IPS-11a (cell line): ENCODE measurements around the gene EIPR1.

ENCODE experiments used
- H3K4me3 ChIP-seq: one replicate; pipeline ENCODE4 v1.5.1; 2013; ENCODE audit warnings: low read depth, low read length, control low read depth

EIPR1 gene

GRCh38 chr2:3377612-3378432 is at the start of gene EIPR1:
EIPR1 (minus strand) TSS chr2:3377818; CDS start chr2:3377689, 129 bp downstream.
- H3K4me3 ChIP-seq = peak within 1 kb of the TSS; percentile 98

- no peak overlapping the region for H3K4me3 ChIP-seq
These were observed 49.7 kb upstream of the EIPR1 start for GRCh38 chr2:3427272-3427671.

- H3K4me3 ChIP-seq = no peak overlapping the region
These were observed 49.0 kb upstream of the EIPR1 start for GRCh38 chr2:3426615-3427014.

GRCh38 chr2:3424171-3424795 is 46.7 kb upstream of the EIPR1 start:
- H3K4me3 ChIP-seq = no peak overlapping the region

- H3K4me3 ChIP-seq = no peak overlapping the region
These were observed 46.0 kb upstream of the EIPR1 start for GRCh38 chr2:3423492-3424170.

- no peak overlapping the region for H3K4me3 ChIP-seq
These were observed 44.7 kb upstream of the EIPR1 start for GRCh38 chr2:3422161-3422779.

- no peak overlapping the region for H3K4me3 ChIP-seq
These were observed 44.0 kb upstream of the EIPR1 start for GRCh38 chr2:3421580-3421979.

- no peak overlapping the region for H3K4me3 ChIP-seq
These were observed 43.3 kb upstream of the EIPR1 start for GRCh38 chr2:3420769-3421397.

GRCh38 chr2:3420076-3420768 is 42.6 kb upstream of the EIPR1 start:
- no peak overlapping the region for H3K4me3 ChIP-seq

- no peak overlapping the region for H3K4me3 ChIP-seq
These were observed 41.3 kb upstream of the EIPR1 start for GRCh38 chr2:3418766-3419404.

GRCh38 chr2:3414133-3414860 is 36.7 kb upstream of the EIPR1 start:
- no peak overlapping the region for H3K4me3 ChIP-seq

GRCh38 chr2:3413697-3414096 is 36.1 kb upstream of the EIPR1 start:
- no peak overlapping the region for H3K4me3 ChIP-seq

GRCh38 chr2:3411103-3411502 is 33.5 kb upstream of the EIPR1 start:
- H3K4me3 ChIP-seq = no peak overlapping the region

- no peak overlapping the region for H3K4me3 ChIP-seq
These were observed 32.1 kb upstream of the EIPR1 start for GRCh38 chr2:3409627-3410170.

GRCh38 chr2:3408781-3409180 is 31.2 kb upstream of the EIPR1 start:
- no peak overlapping the region for H3K4me3 ChIP-seq

- H3K4me3 ChIP-seq = no peak overlapping the region
These were observed 28.9 kb upstream of the EIPR1 start for GRCh38 chr2:3406501-3406900.

GRCh38 chr2:3405876-3406275 is 28.3 kb upstream of the EIPR1 start:
- no peak overlapping the region for H3K4me3 ChIP-seq

- no peak overlapping the region for H3K4me3 ChIP-seq
These were observed 27.7 kb upstream of the EIPR1 start for GRCh38 chr2:3405307-3405706.

GRCh38 chr2:3404349-3404894 is 26.8 kb upstream of the EIPR1 start:
- no peak overlapping the region for H3K4me3 ChIP-seq
